Retinal pigment epithelial cell (primary cell): ENCODE measurements around the gene CHGA.

Source experiments
- DNase-seq: peaks from one replicate; pipeline ENCODE4 v3.0.0-alpha.2; 2010; ENCODE audit warnings: low read depth
- H3K4me3 ChIP-seq: 2 replicates; pipeline ENCODE4 v1.5.1; 2011; ENCODE audit warnings: mild to moderate bottlenecking, low read length, control low read depth, moderate library complexity
- TF ChIP-seq, protein P1 (sequence below): conservative IDR thresholded peaks from 2 replicates; pipeline ENCODE4 v1.5.1; 2011; ENCODE audit warnings: low read depth, low read length, control low read depth, inconsistent platforms

Gene CHGA

DNA sequence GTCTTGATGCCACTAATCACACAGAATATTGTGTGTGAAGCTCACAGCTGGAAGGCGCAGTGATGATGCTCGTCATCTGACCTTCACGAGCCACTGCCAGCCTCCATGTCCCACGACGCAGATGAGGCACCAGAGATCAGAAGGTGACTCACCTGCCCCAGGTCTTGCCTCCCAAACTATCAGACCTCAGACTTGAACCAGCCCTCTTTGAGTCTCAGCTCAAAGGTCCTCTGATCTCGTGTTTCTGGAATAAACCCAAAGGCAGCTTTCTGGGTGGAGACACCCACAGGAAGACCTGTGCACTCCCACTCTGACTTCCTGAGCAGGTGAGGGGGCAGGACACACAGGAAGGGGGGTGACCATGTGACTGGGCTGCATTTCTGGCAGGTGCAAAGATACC is 19.6 kb upstream of the CHGA start:
- TF ChIP-seq, protein P1, sequence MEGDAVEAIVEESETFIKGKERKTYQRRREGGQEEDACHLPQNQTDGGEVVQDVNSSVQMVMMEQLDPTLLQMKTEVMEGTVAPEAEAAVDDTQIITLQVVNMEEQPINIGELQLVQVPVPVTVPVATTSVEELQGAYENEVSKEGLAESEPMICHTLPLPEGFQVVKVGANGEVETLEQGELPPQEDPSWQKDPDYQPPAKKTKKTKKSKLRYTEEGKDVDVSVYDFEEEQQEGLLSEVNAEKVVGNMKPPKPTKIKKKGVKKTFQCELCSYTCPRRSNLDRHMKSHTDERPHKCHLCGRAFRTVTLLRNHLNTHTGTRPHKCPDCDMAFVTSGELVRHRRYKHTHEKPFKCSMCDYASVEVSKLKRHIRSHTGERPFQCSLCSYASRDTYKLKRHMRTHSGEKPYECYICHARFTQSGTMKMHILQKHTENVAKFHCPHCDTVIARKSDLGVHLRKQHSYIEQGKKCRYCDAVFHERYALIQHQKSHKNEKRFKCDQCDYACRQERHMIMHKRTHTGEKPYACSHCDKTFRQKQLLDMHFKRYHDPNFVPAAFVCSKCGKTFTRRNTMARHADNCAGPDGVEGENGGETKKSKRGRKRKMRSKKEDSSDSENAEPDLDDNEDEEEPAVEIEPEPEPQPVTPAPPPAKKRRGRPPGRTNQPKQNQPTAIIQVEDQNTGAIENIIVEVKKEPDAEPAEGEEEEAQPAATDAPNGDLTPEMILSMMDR = no peak

DNA sequence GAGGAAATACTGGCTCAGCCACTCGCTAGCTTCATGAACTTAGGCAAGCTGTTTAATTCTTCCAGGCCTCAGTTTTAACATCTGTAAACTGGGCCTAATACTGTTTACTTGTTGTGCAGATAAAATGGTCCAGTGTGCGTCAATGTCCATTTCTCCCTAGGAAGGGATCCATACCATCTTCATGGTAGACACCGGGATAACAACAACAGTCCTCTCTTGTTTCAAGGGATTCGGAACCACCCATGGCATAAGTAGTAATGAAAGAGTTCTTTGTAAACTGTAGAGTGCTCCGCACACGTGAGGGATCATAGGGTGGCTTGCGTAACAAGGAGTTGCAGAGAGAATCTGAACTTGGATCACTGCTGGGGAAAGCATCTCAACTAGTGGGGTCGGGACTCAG is 17.3 kb upstream of the CHGA start:
- TF ChIP-seq, protein P1 = no peak
- no peak overlapping the region for H3K4me3 ChIP-seq
- no peak for DNase-seq

More for the DNA sequence above, 19.6 kb upstream of the CHGA start:
- no peak for DNase-seq
- H3K4me3 ChIP-seq = no peak overlapping the region

DNA sequence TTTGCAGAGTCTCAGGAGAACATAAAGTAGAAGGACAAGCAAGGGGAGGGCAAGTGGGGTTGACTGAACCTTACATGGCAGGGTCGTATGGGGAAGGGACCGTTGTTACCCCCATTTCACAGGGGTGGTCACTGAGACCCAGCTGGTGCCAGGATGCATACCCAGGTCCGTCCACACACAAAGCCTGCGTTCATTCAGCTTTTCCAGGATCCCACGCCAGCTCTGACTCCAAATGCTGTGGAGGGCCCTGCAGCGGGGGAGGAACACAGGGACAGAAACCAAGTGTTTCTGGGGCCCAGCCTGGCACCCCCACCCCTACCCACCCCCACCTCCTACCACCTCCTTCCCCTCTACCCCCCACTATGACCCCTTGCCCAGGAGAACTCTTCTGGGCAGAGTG is 16.5 kb upstream of the CHGA start:
- TF ChIP-seq, protein P1 = no peak
- DNase-seq = no peak

DNA sequence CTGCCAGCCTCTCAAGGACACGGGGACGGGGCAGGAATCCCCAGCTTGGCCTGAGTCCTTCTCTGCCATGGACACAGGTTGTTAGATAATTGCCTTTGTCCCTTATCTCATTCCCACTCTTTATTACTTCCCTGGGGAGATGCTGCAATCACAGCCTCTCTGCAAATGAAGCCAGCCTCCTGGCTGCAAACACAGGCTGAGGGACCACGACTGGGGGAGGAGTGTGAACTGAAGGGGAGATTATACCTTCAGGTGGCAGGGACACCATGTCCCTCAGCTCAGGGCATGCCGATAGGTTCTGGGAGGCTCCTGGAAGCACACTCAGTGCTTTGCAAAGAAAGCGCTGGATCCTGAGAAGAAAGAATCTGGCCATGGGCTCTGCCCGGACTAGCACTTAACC is 16.1 kb upstream of the CHGA start:
- TF ChIP-seq, protein P1 = no peak
- no peak overlapping the region for H3K4me3 ChIP-seq
- DNase-seq = no peak

More for the DNA sequence above, 16.5 kb upstream of the CHGA start:
- no peak overlapping the region for H3K4me3 ChIP-seq

DNA sequence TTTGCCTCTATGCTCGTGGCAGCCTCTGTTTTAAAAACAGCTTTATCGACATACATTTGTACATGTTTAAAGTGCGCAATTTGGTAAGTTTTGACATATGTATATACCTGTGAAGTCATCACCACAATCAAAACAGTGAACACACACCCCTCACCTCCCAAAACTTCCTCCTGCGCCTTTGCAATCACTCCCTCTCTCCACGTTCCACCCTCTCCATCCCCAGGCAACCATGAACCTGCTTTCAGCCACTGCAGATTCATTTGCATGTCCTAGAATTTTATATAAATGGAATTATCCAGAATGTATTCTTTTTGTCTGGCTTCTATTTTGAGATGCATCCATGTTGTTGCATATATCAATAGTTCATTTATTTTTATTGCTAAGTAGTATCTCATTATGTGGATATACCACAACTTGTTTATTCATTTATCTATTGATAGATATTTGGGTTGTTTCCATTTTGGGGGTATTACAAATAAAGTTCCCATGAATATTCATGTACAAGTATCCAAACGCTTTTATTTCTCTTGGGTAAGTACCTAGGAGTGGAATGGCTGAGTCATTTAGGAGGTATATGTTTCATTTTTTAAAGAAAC is 15.5 kb upstream of the CHGA start:
- DNase-seq = no peak
- TF ChIP-seq, protein P1 = no peak
- H3K4me3 ChIP-seq = no peak overlapping the region

DNA sequence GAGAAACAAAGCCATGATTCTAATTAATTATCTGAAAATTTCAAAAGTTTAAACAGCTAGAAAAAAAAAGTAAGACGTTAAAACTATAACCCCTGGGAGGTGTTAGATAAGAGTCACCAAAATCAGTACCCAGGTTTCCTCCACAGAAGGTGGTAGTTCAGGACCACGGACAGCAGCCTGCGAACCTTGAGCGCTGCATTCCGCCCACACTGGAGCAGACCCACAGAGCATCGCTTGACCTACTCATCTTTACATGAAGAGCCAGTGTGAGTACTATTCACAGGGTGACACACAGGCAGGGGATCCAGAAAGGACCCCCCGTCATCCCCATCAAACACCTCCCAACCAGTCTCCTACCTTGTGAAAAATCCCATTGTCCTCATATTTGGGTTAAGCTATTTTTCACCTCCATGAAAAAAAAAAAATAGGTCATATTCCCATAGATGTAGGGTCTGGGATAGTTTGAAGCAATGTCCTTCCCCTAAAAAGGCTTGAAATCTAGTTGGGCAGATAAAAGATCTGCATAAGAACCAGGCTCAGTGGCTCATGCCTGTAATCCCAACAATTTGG is 8.8 kb upstream of the CHGA start:
- no peak overlapping the region for H3K4me3 ChIP-seq
- TF ChIP-seq, protein P1 = no peak
- no peak for DNase-seq

DNA sequence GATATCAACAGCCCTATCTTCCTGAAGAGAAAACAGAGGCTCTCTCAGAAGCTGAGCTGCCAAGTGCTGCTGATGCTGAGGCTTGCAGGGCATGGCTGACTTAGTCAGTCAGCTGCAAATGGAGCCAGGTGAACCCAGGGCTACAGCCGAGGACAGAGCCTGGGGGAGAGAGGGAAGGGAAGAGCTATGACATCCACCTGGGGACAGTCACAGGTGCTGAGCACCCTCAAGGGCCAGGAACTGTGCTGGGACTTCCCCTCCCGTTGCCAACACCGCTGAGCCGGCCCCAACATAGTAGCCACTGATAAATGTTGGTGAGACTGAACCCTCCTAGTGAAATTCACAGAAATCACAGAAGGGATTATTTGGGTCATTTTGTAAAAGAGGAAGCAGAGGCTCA is 6.7 kb upstream of the CHGA start:
- H3K4me3 ChIP-seq = no peak overlapping the region
- no peak for DNase-seq
- TF ChIP-seq, protein P1 = no peak
